HepG2 (cell line): ENCODE results near the gene RAB11FIP5. TPM values are rescaled to one million over a fixed set of nuclear protein-coding genes. Genes with fewer than 3 reads are reported as not detected.
A peak's percentile ranks its signal among the peaks of the same experiment; 100 is the strongest.
"Not testable (repeated sequence)": the region's sequence is repeated elsewhere in the genome, so short reads cannot be mapped to it uniquely, and the experiment has no call there.

ENCODE experiments used
- ARNTL ChIP-seq: sonication (generic); formaldehyde crosslinking; IDR thresholded peaks from 2 replicates; pipeline ENCODE4 v1.4.0; 2020; ENCODE audit warnings: mild to moderate bottlenecking, missing genetic modification reagents
- DRAP1 ChIP-seq: IDR thresholded peaks from 2 replicates; pipeline ENCODE4 v1.6.1; 2016; ENCODE audit warnings: missing genetic modification reagents, missing compliant biosample characterization
- FOXP1 ChIP-seq, 2 experiments: fragments of 450-650 bp in 1 of 2; IDR thresholded peaks; 2 replicates each; pipeline ENCODE4 v1.6.1; 2017 to 2018; ENCODE audit warnings: antibody characterized with exemption in 1 of 2
- HNF1B ChIP-seq: sonication (generic); formaldehyde crosslinking; IDR thresholded peaks from 2 replicates; pipeline ENCODE4 v1.5.1; 2020; ENCODE audit warnings: mild to moderate bottlenecking, moderate library complexity, missing genetic modification reagents
- HNF4A ChIP-seq: sonication (generic); formaldehyde crosslinking; IDR thresholded peaks from 2 replicates; pipeline ENCODE4 v1.4.0; 2020; ENCODE audit warnings: missing genetic modification reagents
- HOXA3 ChIP-seq: sonication (generic); formaldehyde crosslinking; IDR thresholded peaks from 2 replicates; pipeline ENCODE4 v1.5.0; 2020; ENCODE audit warnings: missing genetic modification reagents
- MYC ChIP-seq: sonication (generic); formaldehyde crosslinking; IDR thresholded peaks from 2 replicates; pipeline ENCODE4 v1.9.0; 2021; ENCODE audit warnings: missing genetic modification reagents, borderline replicate concordance
- MYPOP ChIP-seq: sonication (generic); formaldehyde crosslinking; IDR thresholded peaks from 2 replicates; pipeline ENCODE4 v1.8.1; 2023; ENCODE audit warnings: mild to moderate bottlenecking, moderate library complexity, missing genetic modification reagents
- PITX1 ChIP-seq: sonication (generic); formaldehyde crosslinking; IDR thresholded peaks from 2 replicates; pipeline ENCODE4 v1.5.1; 2020; ENCODE audit warnings: mild to moderate bottlenecking, missing genetic modification reagents
- RFXAP ChIP-seq: sonication (generic); formaldehyde crosslinking; IDR thresholded peaks from 2 replicates; pipeline ENCODE4 v1.4.0; 2020; ENCODE audit warnings: missing genetic modification reagents, borderline replicate concordance
- SALL1 ChIP-seq: sonication (generic); formaldehyde crosslinking; IDR thresholded peaks from 2 replicates; pipeline ENCODE4 v1.8.0; 2022; ENCODE audit warnings: mild to moderate bottlenecking, missing genetic modification reagents
- SAP130 ChIP-seq: IDR thresholded peaks from 2 replicates; pipeline ENCODE4 v1.6.1; 2016; ENCODE audit warnings: low read depth
- SOX6 ChIP-seq, 2 experiments: fragments of 450-650 bp in 1 of 2; sonication (generic) in 1 of 2; formaldehyde crosslinking in 1 of 2; IDR thresholded peaks; 2 replicates each; pipeline versions ENCODE4 v1.4.0 to v1.6.1; 2017 to 2020; ENCODE audit warnings: antibody characterized with exemption in 1 of 2, mild to moderate bottlenecking in 1 of 2, missing genetic modification reagents in 1 of 2
- TBX2 ChIP-seq: sonication (generic); formaldehyde crosslinking; IDR thresholded peaks from 2 replicates; pipeline ENCODE4 v1.5.0; 2020; ENCODE audit warnings: missing genetic modification reagents, mild to moderate bottlenecking, borderline replicate concordance
- ZBTB38 ChIP-seq: sonication (generic); formaldehyde crosslinking; IDR thresholded peaks from 2 replicates; pipeline ENCODE4 v1.5.1; 2020; ENCODE audit warnings: mild to moderate bottlenecking, missing genetic modification reagents
- ZFP90 ChIP-seq: sonication (generic); formaldehyde crosslinking; IDR thresholded peaks from 2 replicates; pipeline ENCODE4 v1.8.0; 2022; ENCODE audit warnings: missing genetic modification reagents, mild to moderate bottlenecking, inconsistent platforms, borderline replicate concordance
- ZNF230 ChIP-seq: sonication (generic); formaldehyde crosslinking; IDR thresholded peaks from 2 replicates; pipeline ENCODE4 v1.4.0; 2020; ENCODE audit warnings: mild to moderate bottlenecking, missing genetic modification reagents
- polyA plus RNA-seq, 8 experiments: library from polyadenylated mRNA; depleted of rRNA in 3 of 8; stranded (reverse) in 7 of 8; unstranded in 1 of 8; fragments of >200 nt; fragmentation: Illumina TruSeq in 4 of 8; extraction: Trizol in 4 of 8; gene quantifications; 2 replicates each; pipeline versions ENCODE4 v1.2.1 to v1.2.3, GENCODE V29; 2011 to 2016; ENCODE audit warnings: low read depth in 4 of 8, missing spikeins in 1 of 8, mixed read lengths in 1 of 8; ENCODE audit not compliant: insufficient read depth in 1 of 8
- total RNA-seq, 5 experiments: library from RNA; depleted of rRNA; stranded (reverse); fragments of >200 nt; fragmentation: Illumina TruSeq; extraction: Trizol; gene quantifications; 2 replicates each; pipeline ENCODE4 v1.2.3, GENCODE V29; 2016; ENCODE audit warnings: low read depth in 1 of 5
- TF ChIP-seq, protein P1 (sequence below): sonication (generic); formaldehyde crosslinking; IDR thresholded peaks from 2 replicates; pipeline ENCODE4 v1.4.0; 2020; ENCODE audit warnings: missing genetic modification reagents
- TF ChIP-seq, protein P2 (sequence below): IDR thresholded peaks from 2 replicates; pipeline ENCODE4 v1.6.1; 2018; ENCODE audit warnings: missing genetic modification reagents, mild to moderate bottlenecking, missing compliant biosample characterization
- TF ChIP-seq, protein P3 (sequence below): sonication (generic); IDR thresholded peaks from 2 replicates; pipeline ENCODE4 v1.6.1; 2016; ENCODE audit warnings: low read depth, borderline replicate concordance

RAB11FIP5 gene
- total and polyA plus RNA-seq, 2 of the 13 experiments (the other 11 are each of a cell fraction or from before 2014, with no cell fraction given): 9.4 to 22.9 TPM

GRCh38 chr2:73119611-73120239 lies 7.0 kb upstream of the RAB11FIP5 start (continued):
- TF ChIP-seq ARNTL (CRISPR knock-in tag) (peak; percentile 37; the same call in 1 of the 2 replicates), HNF1B (peak; percentile 87), RFXAP (CRISPR knock-in tag) (0 out of 2 replicates have a peak, but pooled peaks have one; percentile 29), DRAP1 (CRISPR knock-in tag) (peak; percentile 42; the same call in 1 of the 2 replicates), SOX6 (CRISPR knock-in tag; IDR thresholded peaks at IDR 0.05) (peak; percentile 64), ZNF230 (CRISPR knock-in tag) (0 out of 2 replicates have a peak, but pooled peaks have one; percentile 39), HOXA3 (CRISPR knock-in tag) (peak; percentile 38), TBX2 (CRISPR knock-in tag) (peak; percentile 28; the same call in 1 of the 2 replicates), HNF4A (CRISPR knock-in tag) (0 out of 2 replicates have a peak, but pooled peaks have one; percentile 7), SAP130 (CRISPR knock-in tag) (peak; percentile 44), FOXP1 (CRISPR knock-in tag; IDR thresholded peaks at IDR 0.05) (peak; percentile 40; the same call in 1 of the 2 replicates), MYPOP (CRISPR knock-in tag) (0 out of 2 replicates have a peak, but pooled peaks have one; percentile 36), SALL1 (CRISPR knock-in tag) (peak; percentile 52; the same call in 1 of the 2 replicates), ZFP90 (CRISPR knock-in tag) (peak; percentile 76), ZBTB38 (peak; percentile 40; the same call in 1 of the 2 replicates), PITX1 (CRISPR knock-in tag) (peak; percentile 34; the same call in 1 of the 2 replicates), MYC (0 out of 2 replicates have a peak, but pooled peaks have one; percentile 28)
- TF ChIP-seq SOX6, FOXP1 (IDR thresholded peaks at IDR 0.05): not testable (repeated sequence)
- TF ChIP-seq, protein P1, sequence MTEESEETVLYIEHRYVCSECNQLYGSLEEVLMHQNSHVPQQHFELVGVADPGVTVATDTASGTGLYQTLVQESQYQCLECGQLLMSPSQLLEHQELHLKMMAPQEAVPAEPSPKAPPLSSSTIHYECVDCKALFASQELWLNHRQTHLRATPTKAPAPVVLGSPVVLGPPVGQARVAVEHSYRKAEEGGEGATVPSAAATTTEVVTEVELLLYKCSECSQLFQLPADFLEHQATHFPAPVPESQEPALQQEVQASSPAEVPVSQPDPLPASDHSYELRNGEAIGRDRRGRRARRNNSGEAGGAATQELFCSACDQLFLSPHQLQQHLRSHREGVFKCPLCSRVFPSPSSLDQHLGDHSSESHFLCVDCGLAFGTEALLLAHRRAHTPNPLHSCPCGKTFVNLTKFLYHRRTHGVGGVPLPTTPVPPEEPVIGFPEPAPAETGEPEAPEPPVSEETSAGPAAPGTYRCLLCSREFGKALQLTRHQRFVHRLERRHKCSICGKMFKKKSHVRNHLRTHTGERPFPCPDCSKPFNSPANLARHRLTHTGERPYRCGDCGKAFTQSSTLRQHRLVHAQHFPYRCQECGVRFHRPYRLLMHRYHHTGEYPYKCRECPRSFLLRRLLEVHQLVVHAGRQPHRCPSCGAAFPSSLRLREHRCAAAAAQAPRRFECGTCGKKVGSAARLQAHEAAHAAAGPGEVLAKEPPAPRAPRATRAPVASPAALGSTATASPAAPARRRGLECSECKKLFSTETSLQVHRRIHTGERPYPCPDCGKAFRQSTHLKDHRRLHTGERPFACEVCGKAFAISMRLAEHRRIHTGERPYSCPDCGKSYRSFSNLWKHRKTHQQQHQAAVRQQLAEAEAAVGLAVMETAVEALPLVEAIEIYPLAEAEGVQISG: peak; percentile 19; the same call in 1 of the 2 replicates
- TF ChIP-seq, protein P2, sequence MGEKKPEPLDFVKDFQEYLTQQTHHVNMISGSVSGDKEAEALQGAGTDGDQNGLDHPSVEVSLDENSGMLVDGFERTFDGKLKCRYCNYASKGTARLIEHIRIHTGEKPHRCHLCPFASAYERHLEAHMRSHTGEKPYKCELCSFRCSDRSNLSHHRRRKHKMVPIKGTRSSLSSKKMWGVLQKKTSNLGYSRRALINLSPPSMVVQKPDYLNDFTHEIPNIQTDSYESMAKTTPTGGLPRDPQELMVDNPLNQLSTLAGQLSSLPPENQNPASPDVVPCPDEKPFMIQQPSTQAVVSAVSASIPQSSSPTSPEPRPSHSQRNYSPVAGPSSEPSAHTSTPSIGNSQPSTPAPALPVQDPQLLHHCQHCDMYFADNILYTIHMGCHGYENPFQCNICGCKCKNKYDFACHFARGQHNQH: 0 out of 2 replicates have a peak, but pooled peaks have one; percentile 22
- TF ChIP-seq, protein P3, sequence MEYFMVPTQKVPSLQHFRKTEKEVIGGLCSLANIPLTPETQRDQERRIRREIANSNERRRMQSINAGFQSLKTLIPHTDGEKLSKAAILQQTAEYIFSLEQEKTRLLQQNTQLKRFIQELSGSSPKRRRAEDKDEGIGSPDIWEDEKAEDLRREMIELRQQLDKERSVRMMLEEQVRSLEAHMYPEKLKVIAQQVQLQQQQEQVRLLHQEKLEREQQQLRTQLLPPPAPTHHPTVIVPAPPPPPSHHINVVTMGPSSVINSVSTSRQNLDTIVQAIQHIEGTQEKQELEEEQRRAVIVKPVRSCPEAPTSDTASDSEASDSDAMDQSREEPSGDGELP: peak; percentile 26; the same call in 1 of the 2 replicates
